PC-9 (cell line): ENCODE results near the gene GFRA1. TPM values are rescaled to one million over a fixed set of nuclear protein-coding genes. Genes with fewer than 3 reads are reported as not detected.

ENCODE experiments used
- BruUV-seq: library from RNA; stranded (reverse); fragments of 400-500 nt; replicated peaks from 2 replicates; lab custom pipeline; 2021; lab: Mats Ljungman, UMichigan
- CTCF ChIA-PET: fragments of 300-600 bp; sonication (Branson Sonifier 250); formaldehyde crosslinking; loops from one replicate; lab custom pipeline; 2022; ENCODE audit warnings: antibody characterized with exemption; lab: Charles Lee
- POLR2A ChIA-PET: fragments of 300-600 bp; sonication (Branson Sonifier 250); formaldehyde crosslinking; loops from one replicate; lab custom pipeline; 2022; ENCODE audit warnings: antibody characterized with exemption; ENCODE audit not compliant: unreplicated experiment; lab: Charles Lee
- DNase-seq, 2 experiments: peaks; one replicate each; pipeline versions ENCODE4 v3.0.0 to v3.0.0-alpha.2; 2015 to 2022; ENCODE audit warnings: mixed read lengths in 1 of 2
- H2AFZ ChIP-seq: fragments of 200-600 bp; sonication (generic); 2 replicates; pipeline ENCODE4 v1.8.1; 2017; ENCODE audit warnings: antibody characterized with exemption
- H3F3A ChIP-seq: fragments of 200-600 bp; sonication (generic); 2 replicates; pipeline ENCODE4 v1.8.1; 2017; ENCODE audit warnings: antibody characterized with exemption, mild to moderate bottlenecking, low read depth; ENCODE audit not compliant: insufficient read depth
- H3K27ac ChIP-seq: fragments of 200-600 bp; sonication (generic); 2 replicates; pipeline ENCODE4 v1.6.1; 2016; ENCODE audit warnings: mixed run types
- H3K27me3 ChIP-seq: fragments of 200-600 bp; sonication (generic); 2 replicates; pipeline ENCODE4 v1.6.1; 2016; ENCODE audit warnings: low read depth, mixed run types; ENCODE audit not compliant: insufficient read depth
- H3K36me3 ChIP-seq: fragments of 200-600 bp; sonication (generic); 2 replicates; pipeline ENCODE4 v1.6.1; 2016; ENCODE audit warnings: low read depth, mixed run types
- H3K4me1 ChIP-seq: fragments of 200-600 bp; sonication (generic); replicated peaks from 2 replicates; pipeline ENCODE4 v1.6.1; 2016; ENCODE audit warnings: mixed run types; ENCODE audit not compliant: insufficient read depth
- H3K4me2 ChIP-seq: fragments of 200-600 bp; sonication (generic); 2 replicates; pipeline ENCODE4 v1.6.1; 2017; ENCODE audit warnings: mixed run types
- H3K4me3 ChIP-seq: fragments of 200-600 bp; sonication (generic); 2 replicates; pipeline ENCODE4 v1.6.1; 2016; ENCODE audit warnings: mixed run types
- H3K79me2 ChIP-seq: fragments of 200-600 bp; sonication (generic); 2 replicates; pipeline ENCODE4 v1.6.1; 2017; ENCODE audit warnings: low read depth, mixed run types
- H3K9me2 ChIP-seq: fragments of 200-600 bp; sonication (generic); 2 replicates; pipeline ENCODE4 v1.8.1; 2017; ENCODE audit warnings: mild to moderate bottlenecking; ENCODE audit not compliant: insufficient read depth
- H3K9me3 ChIP-seq: fragments of 200-600 bp; sonication (generic); 2 replicates; pipeline ENCODE4 v1.8.1; 2016; ENCODE audit warnings: low read depth; ENCODE audit not compliant: insufficient read depth
- H4K20me1 ChIP-seq: fragments of 200-600 bp; sonication (generic); 2 replicates; pipeline ENCODE4 v1.8.1; 2017; ENCODE audit not compliant: insufficient read depth
- CTCF ChIP-seq: fragments of 200-600 bp; sonication (generic); conservative IDR thresholded peaks from 2 replicates; pipeline ENCODE4 v1.6.1; 2017; ENCODE audit warnings: mixed run types, antibody characterized with exemption, mild to moderate bottlenecking, moderate library complexity
- EZH2 ChIP-seq: fragments of 200-600 bp; sonication (generic); IDR thresholded peaks from 2 replicates; pipeline ENCODE4 v1.8.0; 2017; ENCODE audit warnings: antibody characterized with exemption, low read depth
- intact Hi-C: fragments of 100-400 bp; cut with micrococcal nuclease; formaldehyde crosslinking; loops from one replicate; pipeline ENCODE4 v1.10.0; 2022; ENCODE audit not compliant: unreplicated experiment
- total RNA-seq: library from RNA; stranded (reverse); gene quantifications from 2 replicates; pipeline ENCODE4 v1.2.3, GENCODE V29; 2021

GFRA1 gene
- total RNA-seq, 1 experiment from 2014 or later = 0.11 TPM

- Histone ChIP-seq H3K79me2 (no peaks in the 10 kb centered on the region), H3K4me2 (no peak overlapping the region), H3K9me3 (no peaks in the 10 kb centered on the region), H2AFZ (no peak overlapping the region), H3K27ac (no peak overlapping the region), H3F3A (no peaks in the 10 kb centered on the region), H3K36me3 (no peaks in the 10 kb centered on the region), H4K20me1 (no peaks in the 10 kb centered on the region), H3K4me3 (no peak overlapping the region), H3K4me1 (no peaks in the 10 kb centered on the region), H3K27me3 (no peaks in the 10 kb centered on the region), H3K9me2 (no peaks in the 10 kb centered on the region)
- no peak for TF ChIP-seq EZH2
- no peak for TF ChIP-seq CTCF
- CTCF ChIA-PET = no interaction called here
- intact Hi-C loops = no loop called here
- POLR2A ChIA-PET = no interaction called here
- no peak for DNase-seq
- BruUV-seq = no TSS peak
These were observed 21.2 kb downstream of the GFRA1 start for GRCh38 chr10:116251602-116252395.

GRCh38 chr10:116247691-116248090 lies 25.3 kb downstream of the GFRA1 start:
- Histone ChIP-seq H3K9me2 (no peaks in the 10 kb centered on the region), H3K4me3 (no peak overlapping the region), H3K27me3 (no peaks in the 10 kb centered on the region), H3K36me3 (no peaks in the 10 kb centered on the region), H3K4me1 (no peaks in the 10 kb centered on the region), H3F3A (no peaks in the 10 kb centered on the region), H2AFZ (no peak overlapping the region), H4K20me1 (no peaks in the 10 kb centered on the region), H3K4me2 (no peak overlapping the region), H3K9me3 (no peaks in the 10 kb centered on the region), H3K79me2 (no peaks in the 10 kb centered on the region), H3K27ac (no peak overlapping the region)
- DNase-seq = no peak
- ChIA-PET CTCF (no interaction called here), POLR2A (no interaction called here)
- intact Hi-C loops = no loop called here
- BruUV-seq = no TSS peak
- TF ChIP-seq EZH2 = no peak
- TF ChIP-seq CTCF = no peak

GRCh38 chr10:116246263-116246662 lies 26.7 kb downstream of the GFRA1 start:
- Histone ChIP-seq H3K79me2 (no peaks in the 10 kb centered on the region), H3K9me2 (no peaks in the 10 kb centered on the region), H3F3A (no peaks in the 10 kb centered on the region), H3K27me3 (no peaks in the 10 kb centered on the region), H3K9me3 (no peaks in the 10 kb centered on the region), H2AFZ (no peak overlapping the region), H4K20me1 (no peaks in the 10 kb centered on the region), H3K4me3 (no peak overlapping the region), H3K4me2 (no peak overlapping the region), H3K27ac (no peak overlapping the region), H3K36me3 (no peaks in the 10 kb centered on the region), H3K4me1 (no peaks in the 10 kb centered on the region)
- no peak for TF ChIP-seq CTCF
- no peak for TF ChIP-seq EZH2
- DNase-seq = no peak
- CTCF ChIA-PET = no interaction called here
- POLR2A ChIA-PET = no interaction called here
- no TSS peak for BruUV-seq
- intact Hi-C loops = no loop called here
